ENCODE results near the gene ZNFX1. TPM values are rescaled to one million over a fixed set of nuclear protein-coding genes. Genes with fewer than 3 reads are reported as not detected.
A peak's percentile ranks its signal among the peaks of the same experiment; 100 is the strongest.

The ZNFX1 gene
- total RNA-seq, 2 donors from 2014 or later, result 8.1 to 8.9 TPM

- peaks cover 97% of the 10 kb centered on the region for H3K36me3 ChIP-seq (ENCODE audit: control insufficient read depth, insufficient read depth, low read length)
- Mint-ChIP-seq H3K4me1 (peaks cover 38% of the 10 kb centered on the region), H3K9me3 (peaks cover 21% of the 10 kb centered on the region)
These were observed 9.8 kb upstream of the ZNFX1 start for GRCh38 chr20:49287555-49288249.

GRCh38 chr20:49286689-49287551 lies 9.1 kb upstream of the ZNFX1 start:
- peak overlapping the region; percentile 98 for H3K4me3 ChIP-seq (ENCODE audit: low read length)
- DNase-seq, result peak; percentile 59

More at GRCh38 chr20:49287555-49288249, 9.8 kb upstream of the ZNFX1 start:
- TF ChIP-seq CTCF (conservative IDR thresholded peaks at IDR 0.05), result no peak
- peaks cover 91% of the 10 kb centered on the region for H3K36me3 Mint-ChIP-seq (ENCODE audit: low read depth)
- Histone ChIP-seq H3K27ac (ENCODE audit: low read depth, low read length) (no peak overlapping the region), H3K4me3 (ENCODE audit: low read length) (peak overlapping the region; percentile 98), H3K9ac (ENCODE audit: extremely low read depth, low read length, poor library complexity, severe bottlenecking) (no peak overlapping the region), H3K27me3 (ENCODE audit: control insufficient read depth, insufficient read depth, low read length, poor library complexity, severe bottlenecking) (no peaks in the 10 kb centered on the region), H3K4me1 (ENCODE audit: control insufficient read depth, insufficient read depth, low read length) (peaks cover 4% of the 10 kb centered on the region), H3K9me3 (ENCODE audit: control insufficient read depth, low read length) (peaks cover 26% of the 10 kb centered on the region)
- peak; percentile 49 for DNase-seq
- peak overlapping the region; percentile 100 for H3K4me3 Mint-ChIP-seq
- peak overlapping the region; percentile 57 for H3K27ac Mint-ChIP-seq
- H3K27me3 Mint-ChIP-seq (ENCODE audit: insufficient read depth), result no peaks in the 10 kb centered on the region

More at GRCh38 chr20:49286689-49287551, 9.1 kb upstream of the ZNFX1 start:
- Mint-ChIP-seq H3K27me3 (ENCODE audit: insufficient read depth) (no peaks in the 10 kb centered on the region), H3K4me1 (peaks cover 46% of the 10 kb centered on the region), H3K36me3 (ENCODE audit: low read depth) (peaks cover 93% of the 10 kb centered on the region), H3K9me3 (peaks cover 21% of the 10 kb centered on the region), H3K27ac (peak overlapping the region; percentile 57), H3K4me3 (peak overlapping the region; percentile 100)
- Histone ChIP-seq H3K27me3 (ENCODE audit: control insufficient read depth, insufficient read depth, low read length, poor library complexity, severe bottlenecking) (no peaks in the 10 kb centered on the region), H3K4me1 (ENCODE audit: control insufficient read depth, insufficient read depth, low read length) (peaks cover 4% of the 10 kb centered on the region), H3K9me3 (ENCODE audit: control insufficient read depth, low read length) (peaks cover 33% of the 10 kb centered on the region), H3K36me3 (ENCODE audit: control insufficient read depth, insufficient read depth, low read length) (peaks cover 100% of the 10 kb centered on the region), H3K27ac (ENCODE audit: low read depth, low read length) (no peak overlapping the region), H3K9ac (ENCODE audit: extremely low read depth, low read length, poor library complexity, severe bottlenecking) (peak overlapping the region; percentile 99)
- TF ChIP-seq CTCF (conservative IDR thresholded peaks at IDR 0.05), result no peak
- WGBS, 2 experiments (ENCODE audit: insufficient coverage in 1 of 2, insufficient read length in 1 of 2), result 92 to 96% methylated on average over 14 to 16 of the region's 16 CpGs

Data from endodermal cell (in vitro differentiated cells).